Central memory CD8-positive, alpha-beta T cell (primary cell): ENCODE data around the gene PLXDC2.
A peak's percentile ranks its signal among the peaks of the same experiment; 100 is the strongest.

ENCODE experiments used
- ATAC-seq: fragments of 150-1000 bp; cut with Tn5 transposase; replicated peaks from 2 replicates; pipeline ENCODE4 v1.10.0; 2022; ENCODE audit warnings: mild to moderate bottlenecking, moderate FRiP score, moderate number of reproducible peaks; ENCODE audit not compliant: poor library complexity, severe bottlenecking; ENCODE audit errors: extremely low read depth
- DNase-seq, 2 donors: peaks; one replicate each; pipeline ENCODE4 v3.0.0; 2021; ENCODE audit warnings: low spot score in 2 of 2
- H3K27ac Mint-ChIP-seq: one replicate; pipeline ENCODE4 v1.8.0; 2022; ENCODE audit warnings: low read depth, mild to moderate bottlenecking, moderate library complexity, mixed read lengths
- H3K27me3 Mint-ChIP-seq: one replicate; pipeline ENCODE4 v1.8.0; 2022; ENCODE audit warnings: mixed read lengths
- H3K36me3 Mint-ChIP-seq: one replicate; pipeline ENCODE4 v1.8.0; 2022; ENCODE audit warnings: mild to moderate bottlenecking, moderate library complexity, mixed read lengths; ENCODE audit not compliant: insufficient read depth
- H3K4me1 Mint-ChIP-seq: one replicate; pipeline ENCODE4 v1.8.0; 2022; ENCODE audit warnings: mixed read lengths
- H3K4me3 Mint-ChIP-seq: one replicate; pipeline ENCODE4 v1.8.0; 2022; ENCODE audit warnings: mild to moderate bottlenecking, moderate library complexity, mixed read lengths
- H3K9me3 Mint-ChIP-seq: one replicate; pipeline ENCODE4 v1.8.0; 2022; ENCODE audit warnings: mixed read lengths

PLXDC2 gene

DNA sequence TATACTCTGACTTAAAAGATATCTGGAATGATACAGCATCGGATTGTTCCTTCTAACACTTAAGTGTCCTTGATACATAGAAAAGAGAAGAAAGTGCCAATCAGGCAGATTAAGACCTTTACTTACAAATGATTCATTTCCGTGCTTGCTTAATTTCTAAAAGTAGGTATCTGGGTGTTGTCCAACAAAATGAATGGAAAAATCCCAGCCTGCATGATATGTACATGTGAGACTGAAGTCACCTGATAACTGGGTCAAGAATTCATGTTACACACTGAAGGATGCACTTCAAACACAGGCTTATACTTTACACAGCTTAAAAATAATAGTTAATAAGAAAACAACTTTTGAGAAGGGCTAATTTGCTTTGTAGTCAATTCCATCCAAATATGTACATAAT, 25.2 kb upstream of the PLXDC2 start:
- Mint-ChIP-seq H3K9me3 (peaks cover 18% of the 10 kb centered on the region), H3K4me1 (no peaks in the 10 kb centered on the region), H3K36me3 (no peaks in the 10 kb centered on the region), H3K27ac (no peak overlapping the region), H3K27me3 (no peaks in the 10 kb centered on the region), H3K4me3 (no peak overlapping the region)
- no peak for ATAC-seq
- no peak for DNase-seq

GRCh38 chr10:19795684-19796083, 20.5 kb upstream of the PLXDC2 start:
- no peak for DNase-seq
- no peak overlapping the region for H3K4me3 Mint-ChIP-seq
- no peak overlapping the region for H3K27ac Mint-ChIP-seq
- H3K9me3 Mint-ChIP-seq, result peaks cover 6% of the 10 kb centered on the region
- no peak for ATAC-seq
- no peaks in the 10 kb centered on the region for H3K4me1 Mint-ChIP-seq
- no peaks in the 10 kb centered on the region for H3K36me3 Mint-ChIP-seq
- no peaks in the 10 kb centered on the region for H3K27me3 Mint-ChIP-seq

DNA sequence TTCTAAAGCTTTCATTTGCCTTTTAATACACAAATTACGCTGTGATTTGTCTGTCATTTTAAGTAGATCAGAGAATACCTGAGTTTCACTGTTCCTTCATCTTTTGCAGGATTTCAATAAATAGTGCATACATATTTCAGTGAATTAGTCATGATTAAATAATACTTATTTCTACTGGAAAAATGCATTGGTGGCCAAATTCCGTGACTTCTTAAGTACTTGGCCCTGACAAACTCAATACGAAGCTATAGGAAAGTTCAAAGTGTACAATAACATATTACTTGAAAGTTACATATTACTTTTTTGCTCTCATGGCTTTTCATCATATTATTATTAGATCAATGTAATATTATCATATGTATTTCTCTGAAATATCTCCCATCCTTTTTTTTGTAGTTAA, 16.1 kb upstream of the PLXDC2 start:
- ATAC-seq (no peak), DNase-seq (no peak)
- Mint-ChIP-seq H3K27ac (no peak overlapping the region), H3K4me3 (no peak overlapping the region), H3K36me3 (no peaks in the 10 kb centered on the region), H3K9me3 (peaks cover 6% of the 10 kb centered on the region), H3K27me3 (no peaks in the 10 kb centered on the region), H3K4me1 (no peaks in the 10 kb centered on the region)

DNA sequence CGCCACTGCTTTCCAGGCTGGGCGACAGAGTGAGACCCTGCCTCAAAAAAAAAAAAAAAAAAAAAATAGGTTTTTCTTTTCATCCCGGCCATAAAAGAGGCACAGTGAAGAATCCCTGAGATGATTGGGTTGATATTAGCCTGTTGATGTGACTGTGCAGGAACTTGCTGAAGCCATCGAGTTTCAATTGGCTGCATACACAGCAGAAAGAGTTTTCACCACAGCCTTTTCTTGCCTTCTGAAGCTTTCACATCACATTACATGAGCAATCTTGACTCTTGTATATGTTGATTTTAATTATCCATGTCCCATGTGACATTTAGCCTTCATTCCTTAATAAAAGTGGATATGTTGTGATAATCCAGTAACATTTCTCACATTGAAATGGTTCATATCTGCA, 14.9 kb upstream of the PLXDC2 start:
- H3K4me3 Mint-ChIP-seq, result no peak overlapping the region
- no peak overlapping the region for H3K27ac Mint-ChIP-seq
- H3K36me3 Mint-ChIP-seq, result no peaks in the 10 kb centered on the region
- no peak for ATAC-seq
- no peaks in the 10 kb centered on the region for H3K4me1 Mint-ChIP-seq
- no peaks in the 10 kb centered on the region for H3K27me3 Mint-ChIP-seq
- peaks cover 6% of the 10 kb centered on the region for H3K9me3 Mint-ChIP-seq
- no peak for DNase-seq

- Mint-ChIP-seq H3K27me3 (no peaks in the 10 kb centered on the region), H3K36me3 (peaks cover 2% of the 10 kb centered on the region), H3K4me3 (no peak overlapping the region), H3K4me1 (no peaks in the 10 kb centered on the region), H3K27ac (no peak overlapping the region), H3K9me3 (peaks cover 6% of the 10 kb centered on the region)
- ATAC-seq, result no peak
- DNase-seq, result no peak
These were observed 12.6 kb upstream of the PLXDC2 start for GRCh38 chr10:19803676-19804075.

DNA sequence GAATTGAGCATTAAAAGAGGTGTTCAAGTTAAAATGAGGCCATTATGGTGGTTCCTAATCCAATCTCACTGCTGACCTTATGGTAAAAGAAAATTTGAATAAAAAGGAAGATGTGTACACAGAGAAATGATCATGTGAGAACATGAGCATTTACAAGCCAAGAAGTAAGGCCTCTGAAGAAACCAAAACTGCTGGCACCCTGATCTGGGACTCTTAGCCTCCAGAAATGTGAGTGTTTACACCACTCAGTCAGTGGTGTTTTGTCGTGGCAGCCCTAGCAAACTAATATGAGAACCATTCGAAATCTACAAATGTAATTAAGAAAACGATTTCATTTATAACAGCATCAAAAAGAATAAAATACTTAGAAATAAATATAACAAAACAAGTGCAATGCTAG, 6.8 kb upstream of the PLXDC2 start:
- Mint-ChIP-seq H3K36me3 (peaks cover 2% of the 10 kb centered on the region), H3K4me1 (no peaks in the 10 kb centered on the region), H3K27ac (no peak overlapping the region), H3K27me3 (peaks cover 13% of the 10 kb centered on the region), H3K4me3 (no peak overlapping the region), H3K9me3 (no peaks in the 10 kb centered on the region)
- ATAC-seq (no peak), DNase-seq (no peak)

DNA sequence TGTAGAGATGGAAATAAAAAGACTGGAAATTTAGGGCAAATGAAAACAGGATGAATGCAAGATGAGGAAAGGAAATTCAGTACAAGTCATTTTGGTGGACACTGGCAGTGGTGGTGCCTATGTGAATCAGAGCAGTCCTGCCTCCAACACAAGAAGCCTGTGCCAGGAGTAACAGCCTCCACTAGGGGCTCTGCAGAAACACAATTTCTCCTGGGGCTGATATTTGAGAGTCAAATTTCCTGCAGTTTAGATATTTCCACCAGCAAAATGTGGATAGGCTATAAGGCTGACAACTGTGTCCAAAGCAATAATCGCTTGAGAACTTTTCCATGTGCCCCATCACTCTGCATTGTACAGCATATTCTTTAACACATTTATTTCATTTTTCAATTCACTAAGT, 4.7 kb upstream of the PLXDC2 start:
- DNase-seq (no peak), ATAC-seq (no peak)
- H3K36me3 Mint-ChIP-seq, result peaks cover 2% of the 10 kb centered on the region
- no peaks in the 10 kb centered on the region for H3K9me3 Mint-ChIP-seq
- H3K4me1 Mint-ChIP-seq, result no peaks in the 10 kb centered on the region
- peaks cover 20% of the 10 kb centered on the region for H3K27me3 Mint-ChIP-seq
- H3K27ac Mint-ChIP-seq, result no peak overlapping the region
- no peak overlapping the region for H3K4me3 Mint-ChIP-seq

DNA sequence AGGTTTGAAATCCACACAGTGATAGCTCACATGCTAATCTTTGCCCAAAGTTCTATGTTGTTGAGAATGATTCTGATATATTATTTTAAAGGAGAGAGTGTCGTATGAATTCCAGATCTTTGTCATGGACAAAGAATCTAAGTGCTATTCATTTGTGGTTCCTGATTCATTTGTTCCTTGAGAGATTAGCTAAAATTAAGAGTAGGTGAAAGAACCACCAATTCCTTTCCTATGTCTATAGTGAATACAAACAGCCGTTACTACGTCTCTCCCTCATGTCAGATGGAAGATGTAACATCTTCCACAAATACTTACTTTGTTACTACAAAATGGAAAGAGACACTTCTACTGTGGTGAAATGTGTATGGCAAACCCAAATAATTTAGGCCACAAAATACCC, 3.3 kb upstream of the PLXDC2 start:
- peaks cover 28% of the 10 kb centered on the region for H3K27me3 Mint-ChIP-seq
- H3K36me3 Mint-ChIP-seq, result no peaks in the 10 kb centered on the region
- DNase-seq (no peak), ATAC-seq (no peak)
- H3K4me1 Mint-ChIP-seq, result peaks cover 3% of the 10 kb centered on the region
- H3K4me3 Mint-ChIP-seq, result no peak overlapping the region
- H3K9me3 Mint-ChIP-seq, result no peaks in the 10 kb centered on the region
- H3K27ac Mint-ChIP-seq, result no peak overlapping the region

GRCh38 chr10:19815036-19815730, 1.0 kb upstream of the PLXDC2 start:
- DNase-seq (no peak), ATAC-seq (no peak)
- Mint-ChIP-seq H3K36me3 (no peaks in the 10 kb centered on the region), H3K4me1 (peaks cover 5% of the 10 kb centered on the region), H3K9me3 (no peaks in the 10 kb centered on the region), H3K4me3 (no peak overlapping the region), H3K27ac (no peak overlapping the region), H3K27me3 (peaks cover 34% of the 10 kb centered on the region)

- Mint-ChIP-seq H3K9me3 (no peaks in the 10 kb centered on the region), H3K4me1 (peaks cover 5% of the 10 kb centered on the region), H3K27me3 (peaks cover 34% of the 10 kb centered on the region), H3K27ac (no peak overlapping the region), H3K4me3 (no peak overlapping the region), H3K36me3 (no peaks in the 10 kb centered on the region)
- DNase-seq (no peak), ATAC-seq (peak; percentile 42)
These were observed 361 bp upstream of the PLXDC2 start for GRCh38 chr10:19815731-19816410.

DNA sequence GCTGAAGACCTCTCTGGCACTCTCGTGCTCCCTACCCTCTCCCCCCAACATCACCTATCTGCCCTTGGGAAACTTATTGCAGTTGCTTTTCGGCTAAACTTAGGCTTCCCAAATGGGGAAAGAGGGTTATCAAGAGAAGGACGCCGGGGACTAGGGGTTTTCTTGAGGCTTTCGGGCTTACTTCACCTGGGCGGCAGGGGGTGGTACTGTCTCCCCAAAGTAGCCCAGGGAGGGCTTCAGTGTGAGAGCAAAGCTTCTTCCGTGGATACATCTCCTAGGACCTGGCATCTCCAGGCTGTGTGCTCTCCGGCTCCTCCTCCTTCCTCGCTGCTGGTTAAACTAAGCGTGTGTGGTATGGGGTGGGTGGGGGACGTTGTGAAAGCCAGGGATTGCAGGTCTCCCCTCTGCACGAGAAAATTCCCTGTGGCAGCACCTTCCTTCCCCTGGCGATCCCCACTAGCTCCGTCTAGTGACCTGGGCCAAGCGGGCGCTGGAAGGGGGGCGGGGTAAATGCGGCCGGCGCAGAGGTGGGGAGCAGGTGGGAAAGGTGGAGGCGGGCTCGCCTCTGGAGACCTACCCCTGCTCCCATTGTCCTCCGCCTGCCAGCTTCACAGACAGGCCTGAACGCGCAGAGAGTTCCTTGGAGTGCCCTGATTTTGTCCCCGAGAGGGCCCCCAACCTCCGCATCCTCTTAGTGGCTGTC, 1.1 kb downstream of the PLXDC2 start:
- Mint-ChIP-seq H3K27me3 (peaks cover 34% of the 10 kb centered on the region), H3K27ac (no peak overlapping the region), H3K9me3 (peaks cover 6% of the 10 kb centered on the region), H3K36me3 (peaks cover 2% of the 10 kb centered on the region), H3K4me1 (peaks cover 5% of the 10 kb centered on the region), H3K4me3 (peak overlapping the region; percentile 16)
- no peak for DNase-seq
- no peak for ATAC-seq

GRCh38 chr10:19818876-19819275, 2.6 kb downstream of the PLXDC2 start:
- peaks cover 6% of the 10 kb centered on the region for H3K9me3 Mint-ChIP-seq
- no peak overlapping the region for H3K4me3 Mint-ChIP-seq
- H3K4me1 Mint-ChIP-seq, result peaks cover 5% of the 10 kb centered on the region
- DNase-seq (no peak), ATAC-seq (no peak)
- H3K27ac Mint-ChIP-seq, result no peak overlapping the region
- H3K36me3 Mint-ChIP-seq, result peaks cover 2% of the 10 kb centered on the region
- peaks cover 27% of the 10 kb centered on the region for H3K27me3 Mint-ChIP-seq
